Endothelial cell (in vitro differentiated cells): ENCODE measurements around the gene AGTPBP1. TPM values are rescaled to one million over a fixed set of nuclear protein-coding genes. Genes with fewer than 3 reads are reported as not detected.
A peak's percentile ranks its signal among the peaks of the same experiment; 100 is the strongest.

Experiments used
- DNase-seq: peaks from one replicate; pipeline ENCODE4 v3.0.0; 2021; ENCODE audit warnings: low spot score
- H3K27ac Mint-ChIP-seq: one replicate; pipeline ENCODE4 v1.8.0; 2021; ENCODE audit warnings: mixed read lengths, inconsistent platforms; ENCODE audit not compliant: unreplicated experiment
- H3K27me3 Mint-ChIP-seq: one replicate; pipeline ENCODE4 v1.8.0; 2021; ENCODE audit warnings: mild to moderate bottlenecking, moderate library complexity, mixed read lengths, inconsistent platforms; ENCODE audit not compliant: unreplicated experiment
- H3K36me3 Mint-ChIP-seq: one replicate; pipeline ENCODE4 v1.8.0; 2021; ENCODE audit warnings: mild to moderate bottlenecking, low read depth, mixed read lengths, inconsistent platforms; ENCODE audit not compliant: unreplicated experiment
- H3K4me1 Mint-ChIP-seq: one replicate; pipeline ENCODE4 v1.8.0; 2021; ENCODE audit warnings: mild to moderate bottlenecking, mixed read lengths, inconsistent platforms; ENCODE audit not compliant: unreplicated experiment
- H3K4me3 Mint-ChIP-seq: one replicate; pipeline ENCODE4 v1.8.0; 2021; ENCODE audit warnings: mild to moderate bottlenecking, mixed read lengths, inconsistent platforms; ENCODE audit not compliant: unreplicated experiment
- H3K9me3 Mint-ChIP-seq: one replicate; pipeline ENCODE4 v1.8.0; 2021; ENCODE audit warnings: mixed read lengths, inconsistent platforms; ENCODE audit not compliant: unreplicated experiment
- CTCF ChIP-seq: fragments of 200-600 bp; sonication (generic); IDR thresholded peaks from one replicate; pipeline ENCODE4 v1.5.0; 2021; ENCODE audit warnings: antibody characterized with exemption; ENCODE audit not compliant: unreplicated experiment
- total RNA-seq: library from RNA; stranded (reverse); fragmentation: NEBNext Ultra II Directional; extraction: Animal tissue kit (Norgen Biotek cat#: 25700); gene quantifications from one replicate; pipeline ENCODE4 v1.2.1, GENCODE V29; 2021; ENCODE audit not compliant: unreplicated experiment

AGTPBP1 gene
- total RNA-seq, 1 donor from 2014 or later: 48.9 TPM

DNA sequence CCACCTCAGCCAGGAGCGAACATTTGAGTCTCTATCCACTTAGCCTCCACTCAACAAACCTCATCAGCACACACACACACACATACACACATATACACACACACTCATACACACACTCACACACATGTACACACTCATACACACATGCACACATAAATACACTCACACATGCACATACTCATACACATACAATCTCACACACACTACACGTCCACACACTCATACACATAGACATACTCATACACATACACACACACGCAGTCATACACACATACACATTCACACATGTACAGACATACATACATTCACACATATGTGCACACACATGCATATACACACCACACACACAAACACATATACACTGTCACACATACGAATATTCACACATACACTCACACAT is 208.2 kb downstream of the AGTPBP1 start:
- TF ChIP-seq CTCF: no peak
- Mint-ChIP-seq H3K27me3 (no peaks in the 10 kb centered on the region), H3K27ac (no peak overlapping the region), H3K36me3 (peaks cover 8% of the 10 kb centered on the region), H3K4me3 (no peak overlapping the region), H3K9me3 (no peaks in the 10 kb centered on the region), H3K4me1 (peaks cover 10% of the 10 kb centered on the region)
- DNase-seq: no peak

DNA sequence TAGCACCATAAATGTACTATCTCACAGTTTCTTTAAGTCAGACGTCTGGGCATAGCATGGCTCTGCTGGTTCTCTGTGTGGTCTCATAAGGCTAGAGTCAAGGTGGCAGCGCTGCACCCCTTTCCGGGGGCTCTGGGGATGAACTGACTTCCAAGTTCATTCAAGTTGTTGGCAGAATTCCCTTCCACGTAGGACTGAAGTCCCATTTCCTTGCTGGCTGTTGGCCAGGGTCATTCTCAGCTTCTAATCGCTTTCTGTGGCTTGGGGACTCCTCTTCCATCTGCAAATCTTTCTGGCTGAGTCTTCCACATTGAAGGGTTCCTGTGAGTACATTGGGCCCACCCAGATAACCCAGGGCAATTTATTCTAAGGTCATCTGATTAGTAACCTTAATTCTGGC is 211.0 kb downstream of the AGTPBP1 start:
- Mint-ChIP-seq H3K27ac (no peak overlapping the region), H3K9me3 (no peaks in the 10 kb centered on the region), H3K27me3 (peaks cover 6% of the 10 kb centered on the region), H3K36me3 (peaks cover 8% of the 10 kb centered on the region), H3K4me3 (no peak overlapping the region), H3K4me1 (peaks cover 22% of the 10 kb centered on the region)
- no peak for DNase-seq
- no peak for TF ChIP-seq CTCF

DNA sequence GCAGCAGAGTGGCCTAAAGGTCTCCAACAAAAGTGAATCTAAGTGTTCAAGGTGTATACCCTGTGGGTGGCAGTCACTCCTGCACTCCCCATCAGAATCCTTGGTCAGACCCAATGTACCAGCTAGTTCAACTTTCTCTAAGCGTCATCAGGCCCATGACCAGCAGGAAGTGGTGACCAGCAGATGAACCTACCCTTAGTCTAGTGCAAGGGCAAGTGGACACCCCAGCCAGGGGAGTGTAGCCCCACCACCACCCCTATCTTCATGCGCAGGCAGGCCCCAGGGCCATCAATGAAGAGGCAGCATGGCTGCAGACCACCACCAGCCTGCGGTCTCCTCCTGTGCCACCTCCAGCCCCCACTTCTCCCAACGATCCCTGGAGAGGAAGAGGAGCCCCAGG is 213.1 kb downstream of the AGTPBP1 start:
- Mint-ChIP-seq H3K27ac (no peak overlapping the region), H3K27me3 (peaks cover 13% of the 10 kb centered on the region), H3K4me1 (peaks cover 24% of the 10 kb centered on the region), H3K36me3 (peaks cover 8% of the 10 kb centered on the region), H3K9me3 (no peaks in the 10 kb centered on the region), H3K4me3 (no peak overlapping the region)
- no peak for TF ChIP-seq CTCF
- DNase-seq: no peak

- Mint-ChIP-seq H3K27ac (peak overlapping the region; percentile 95), H3K36me3 (peaks cover 8% of the 10 kb centered on the region), H3K27me3 (peaks cover 13% of the 10 kb centered on the region), H3K4me1 (peaks cover 24% of the 10 kb centered on the region), H3K9me3 (no peaks in the 10 kb centered on the region), H3K4me3 (no peak overlapping the region)
- DNase-seq: no peak
- no peak for TF ChIP-seq CTCF
Observed at GRCh38 chr9:85528142-85528541, 213.6 kb downstream of the AGTPBP1 start.

- Mint-ChIP-seq H3K4me3 (no peak overlapping the region), H3K27ac (peak overlapping the region; percentile 95), H3K9me3 (no peaks in the 10 kb centered on the region), H3K27me3 (peaks cover 13% of the 10 kb centered on the region), H3K4me1 (peaks cover 25% of the 10 kb centered on the region), H3K36me3 (peaks cover 8% of the 10 kb centered on the region)
- TF ChIP-seq CTCF: no peak
- DNase-seq: no peak
Observed at GRCh38 chr9:85527331-85528020, 214.3 kb downstream of the AGTPBP1 start.
